PC-9 (cell line): ENCODE results near the gene CAMK2N1. TPM values are rescaled to one million over a fixed set of nuclear protein-coding genes. Genes with fewer than 3 reads are reported as not detected.

Experiments used
- BruUV-seq: library from RNA; stranded (reverse); fragments of 400-500 nt; replicated peaks from 2 replicates; lab custom pipeline; 2021; lab: Mats Ljungman, UMichigan
- CTCF ChIA-PET: fragments of 300-600 bp; sonication (Branson Sonifier 250); formaldehyde crosslinking; loops from one replicate; lab custom pipeline; 2022; ENCODE audit warnings: antibody characterized with exemption; lab: Charles Lee
- POLR2A ChIA-PET: fragments of 300-600 bp; sonication (Branson Sonifier 250); formaldehyde crosslinking; loops from one replicate; lab custom pipeline; 2022; ENCODE audit warnings: antibody characterized with exemption; ENCODE audit not compliant: unreplicated experiment; lab: Charles Lee
- DNase-seq, 2 experiments: peaks; one replicate each; pipeline versions ENCODE4 v3.0.0 to v3.0.0-alpha.2; 2015 to 2022; ENCODE audit warnings: mixed read lengths in 1 of 2
- H2AFZ ChIP-seq: fragments of 200-600 bp; sonication (generic); 2 replicates; pipeline ENCODE4 v1.8.1; 2017; ENCODE audit warnings: antibody characterized with exemption
- H3F3A ChIP-seq: fragments of 200-600 bp; sonication (generic); 2 replicates; pipeline ENCODE4 v1.8.1; 2017; ENCODE audit warnings: antibody characterized with exemption, mild to moderate bottlenecking, low read depth; ENCODE audit not compliant: insufficient read depth
- H3K27ac ChIP-seq: fragments of 200-600 bp; sonication (generic); 2 replicates; pipeline ENCODE4 v1.6.1; 2016; ENCODE audit warnings: mixed run types
- H3K27me3 ChIP-seq: fragments of 200-600 bp; sonication (generic); 2 replicates; pipeline ENCODE4 v1.6.1; 2016; ENCODE audit warnings: low read depth, mixed run types; ENCODE audit not compliant: insufficient read depth
- H3K36me3 ChIP-seq: fragments of 200-600 bp; sonication (generic); 2 replicates; pipeline ENCODE4 v1.6.1; 2016; ENCODE audit warnings: low read depth, mixed run types
- H3K4me1 ChIP-seq: fragments of 200-600 bp; sonication (generic); replicated peaks from 2 replicates; pipeline ENCODE4 v1.6.1; 2016; ENCODE audit warnings: mixed run types; ENCODE audit not compliant: insufficient read depth
- H3K4me2 ChIP-seq: fragments of 200-600 bp; sonication (generic); 2 replicates; pipeline ENCODE4 v1.6.1; 2017; ENCODE audit warnings: mixed run types
- H3K4me3 ChIP-seq: fragments of 200-600 bp; sonication (generic); 2 replicates; pipeline ENCODE4 v1.6.1; 2016; ENCODE audit warnings: mixed run types
- H3K79me2 ChIP-seq: fragments of 200-600 bp; sonication (generic); 2 replicates; pipeline ENCODE4 v1.6.1; 2017; ENCODE audit warnings: low read depth, mixed run types
- H3K9me2 ChIP-seq: fragments of 200-600 bp; sonication (generic); 2 replicates; pipeline ENCODE4 v1.8.1; 2017; ENCODE audit warnings: mild to moderate bottlenecking; ENCODE audit not compliant: insufficient read depth
- H3K9me3 ChIP-seq: fragments of 200-600 bp; sonication (generic); 2 replicates; pipeline ENCODE4 v1.8.1; 2016; ENCODE audit warnings: low read depth; ENCODE audit not compliant: insufficient read depth
- H4K20me1 ChIP-seq: fragments of 200-600 bp; sonication (generic); 2 replicates; pipeline ENCODE4 v1.8.1; 2017; ENCODE audit not compliant: insufficient read depth
- CTCF ChIP-seq: fragments of 200-600 bp; sonication (generic); conservative IDR thresholded peaks from 2 replicates; pipeline ENCODE4 v1.6.1; 2017; ENCODE audit warnings: mixed run types, antibody characterized with exemption, mild to moderate bottlenecking, moderate library complexity
- EZH2 ChIP-seq: fragments of 200-600 bp; sonication (generic); IDR thresholded peaks from 2 replicates; pipeline ENCODE4 v1.8.0; 2017; ENCODE audit warnings: antibody characterized with exemption, low read depth
- intact Hi-C: fragments of 100-400 bp; cut with micrococcal nuclease; formaldehyde crosslinking; loops from one replicate; pipeline ENCODE4 v1.10.0; 2022; ENCODE audit not compliant: unreplicated experiment
- total RNA-seq: library from RNA; stranded (reverse); gene quantifications from 2 replicates; pipeline ENCODE4 v1.2.3, GENCODE V29; 2021

CAMK2N1 gene
- total RNA-seq, 1 experiment from 2014 or later: 34.9 TPM

DNA sequence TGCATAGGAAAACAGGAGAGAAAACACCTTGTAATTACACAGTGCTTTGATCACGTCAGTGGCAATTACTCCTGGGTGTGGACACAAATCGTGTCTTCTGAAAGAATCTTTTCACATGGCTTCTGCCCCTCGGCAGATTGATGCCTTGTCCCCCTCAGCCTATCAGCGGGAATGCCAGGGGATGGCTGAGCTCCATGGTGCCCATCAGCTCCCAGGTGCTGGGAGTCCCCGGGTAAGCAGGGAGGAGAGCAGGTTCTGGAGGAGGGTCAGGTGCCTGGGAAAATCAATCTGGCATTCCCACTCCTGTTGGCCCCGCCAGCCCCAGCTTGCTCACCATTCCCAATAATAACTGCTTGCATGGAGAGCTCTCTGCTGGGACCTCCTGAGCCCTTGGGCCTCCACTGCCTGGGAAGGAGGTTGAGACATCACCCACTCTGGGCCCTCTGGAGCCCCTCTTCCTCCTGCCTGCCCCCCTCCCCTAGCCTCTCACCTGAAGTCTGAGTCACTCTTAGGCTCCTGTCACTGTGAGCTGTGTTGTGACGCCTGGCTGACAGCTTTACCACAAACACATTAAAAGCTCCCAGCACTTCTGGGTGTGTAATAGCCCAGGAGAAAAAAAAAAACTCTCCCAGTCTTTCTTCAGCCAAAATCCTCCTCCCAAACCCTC lies 4.9 kb downstream of the CAMK2N1 start:
- Histone ChIP-seq H4K20me1 (peaks cover 5% of the 10 kb centered on the region; the same call in 1 of the 2 replicates), H3K27ac (peak overlapping the region; percentile 41; the same call in 1 of the 2 replicates), H3K27me3 (no peaks in the 10 kb centered on the region), H3F3A (peaks cover 15% of the 10 kb centered on the region; the same call in 1 of the 2 replicates), H3K9me2 (no peaks in the 10 kb centered on the region), H3K4me2 (peak overlapping the region; percentile 92), H3K4me1 (peaks cover 54% of the 10 kb centered on the region), H3K36me3 (no peaks in the 10 kb centered on the region), H3K79me2 (peaks cover 35% of the 10 kb centered on the region), H3K9me3 (no peaks in the 10 kb centered on the region), H2AFZ (no peak overlapping the region), H3K4me3 (no peak overlapping the region; the same call in 1 of the 2 replicates)
- DNase-seq: peak; percentile 28 to 79
- no TSS peak for BruUV-seq
- POLR2A ChIA-PET: interaction anchor here (0.6 to 0.7 kb wide), 5 partner anchors 9 to 268 kb away, joined by 3 to 45 read pairs (median 6); no protein-coding TSS in a partner anchor
- TF ChIP-seq CTCF (no peak), EZH2 (no peak)
- intact Hi-C loops: loop anchor here (5.0 kb wide), 1 partner anchor 104 kb away; no protein-coding TSS in a partner anchor
- CTCF ChIA-PET: interaction anchor here (0.6 kb wide), 3 partner anchors 38 to 1059 kb away, joined by 3 to 5 read pairs (median 4); no protein-coding TSS in a partner anchor

GRCh38 chr1:20480243-20480944 lies 5.6 kb downstream of the CAMK2N1 start:
- Histone ChIP-seq H4K20me1 (peaks cover 5% of the 10 kb centered on the region; the same call in 1 of the 2 replicates), H3K27me3 (no peaks in the 10 kb centered on the region), H3K79me2 (peaks cover 35% of the 10 kb centered on the region), H3K36me3 (no peaks in the 10 kb centered on the region), H3K4me1 (peaks cover 60% of the 10 kb centered on the region), H3K9me3 (no peaks in the 10 kb centered on the region), H3K4me2 (peak overlapping the region; percentile 92), H3K4me3 (no peak overlapping the region), H2AFZ (no peak overlapping the region), H3K9me2 (no peaks in the 10 kb centered on the region), H3F3A (peaks cover 15% of the 10 kb centered on the region; the same call in 1 of the 2 replicates), H3K27ac (peak overlapping the region; percentile 41; the same call in 1 of the 2 replicates)
- BruUV-seq: no TSS peak
- ChIA-PET CTCF (no interaction called here), POLR2A (no interaction called here)
- intact Hi-C loops: loop anchor here (5.0 kb wide), 1 partner anchor 103 kb away; no protein-coding TSS in a partner anchor
- TF ChIP-seq EZH2: no peak
- no peak for TF ChIP-seq CTCF
- DNase-seq: no peak

GRCh38 chr1:20479840-20480239 lies 6.2 kb downstream of the CAMK2N1 start:
- TF ChIP-seq EZH2: no peak
- no peak for TF ChIP-seq CTCF
- peaks cover 31% of the 10 kb centered on the region for H3K79me2 ChIP-seq
- H3K4me2 ChIP-seq: no peak overlapping the region
- DNase-seq: no peak
- CTCF ChIA-PET: no interaction called here
- no peaks in the 10 kb centered on the region for H3K36me3 ChIP-seq
- no peaks in the 10 kb centered on the region for H3K9me3 ChIP-seq
- peaks cover 64% of the 10 kb centered on the region for H3K4me1 ChIP-seq
- intact Hi-C loops: loop anchor here (5.0 kb wide), 1 partner anchor 103 kb away; no protein-coding TSS in a partner anchor
- no peaks in the 10 kb centered on the region for H3K9me2 ChIP-seq
- POLR2A ChIA-PET: no interaction called here
- no TSS peak for BruUV-seq
- H3K27me3 ChIP-seq: no peaks in the 10 kb centered on the region
- no peak overlapping the region for H2AFZ ChIP-seq
- H3K27ac ChIP-seq: no peak overlapping the region
- peaks cover 15% of the 10 kb centered on the region; the same call in 1 of the 2 replicates for H3F3A ChIP-seq
- peaks cover 5% of the 10 kb centered on the region; the same call in 1 of the 2 replicates for H4K20me1 ChIP-seq
- H3K4me3 ChIP-seq: no peak overlapping the region
